NB4 (cell line): ENCODE results near the gene TDRD6.

ENCODE experiments used
- DNase-seq: peaks from one replicate; pipeline ENCODE4 v3.0.0; 2010; ENCODE audit warnings: low read depth
- H3K4me3 ChIP-seq: one replicate; pipeline ENCODE4 v1.5.1; 2011; ENCODE audit warnings: mild to moderate bottlenecking, low read depth, low read length, moderate library complexity
- MAX ChIP-seq: IDR thresholded peaks from 2 replicates; pipeline ENCODE4 v1.6.1; 2011; ENCODE audit warnings: low read depth, low read length
- MYC ChIP-seq: IDR thresholded peaks from 2 replicates; pipeline ENCODE4 v1.6.1; 2011; ENCODE audit warnings: low read depth, low read length
- POLR2A ChIP-seq: IDR thresholded peaks from 2 replicates; pipeline ENCODE4 v1.6.1; 2011; ENCODE audit warnings: mild to moderate bottlenecking; ENCODE audit not compliant: insufficient read length; ENCODE audit errors: extremely low read depth
- TF ChIP-seq, protein P1 (sequence below): IDR thresholded peaks from one replicate; pipeline ENCODE4 v1.5.1; 2012; ENCODE audit warnings: low read depth, low read length

The TDRD6 gene

GRCh38 chr6:46706464-46706863, 18.8 kb downstream of the TDRD6 start:
- H3K4me3 ChIP-seq: no peak overlapping the region
- TF ChIP-seq, protein P1, sequence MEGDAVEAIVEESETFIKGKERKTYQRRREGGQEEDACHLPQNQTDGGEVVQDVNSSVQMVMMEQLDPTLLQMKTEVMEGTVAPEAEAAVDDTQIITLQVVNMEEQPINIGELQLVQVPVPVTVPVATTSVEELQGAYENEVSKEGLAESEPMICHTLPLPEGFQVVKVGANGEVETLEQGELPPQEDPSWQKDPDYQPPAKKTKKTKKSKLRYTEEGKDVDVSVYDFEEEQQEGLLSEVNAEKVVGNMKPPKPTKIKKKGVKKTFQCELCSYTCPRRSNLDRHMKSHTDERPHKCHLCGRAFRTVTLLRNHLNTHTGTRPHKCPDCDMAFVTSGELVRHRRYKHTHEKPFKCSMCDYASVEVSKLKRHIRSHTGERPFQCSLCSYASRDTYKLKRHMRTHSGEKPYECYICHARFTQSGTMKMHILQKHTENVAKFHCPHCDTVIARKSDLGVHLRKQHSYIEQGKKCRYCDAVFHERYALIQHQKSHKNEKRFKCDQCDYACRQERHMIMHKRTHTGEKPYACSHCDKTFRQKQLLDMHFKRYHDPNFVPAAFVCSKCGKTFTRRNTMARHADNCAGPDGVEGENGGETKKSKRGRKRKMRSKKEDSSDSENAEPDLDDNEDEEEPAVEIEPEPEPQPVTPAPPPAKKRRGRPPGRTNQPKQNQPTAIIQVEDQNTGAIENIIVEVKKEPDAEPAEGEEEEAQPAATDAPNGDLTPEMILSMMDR: no peak
- TF ChIP-seq MYC: no peak
- TF ChIP-seq POLR2A: no peak
- TF ChIP-seq MAX: no peak
- DNase-seq: no peak

DNA sequence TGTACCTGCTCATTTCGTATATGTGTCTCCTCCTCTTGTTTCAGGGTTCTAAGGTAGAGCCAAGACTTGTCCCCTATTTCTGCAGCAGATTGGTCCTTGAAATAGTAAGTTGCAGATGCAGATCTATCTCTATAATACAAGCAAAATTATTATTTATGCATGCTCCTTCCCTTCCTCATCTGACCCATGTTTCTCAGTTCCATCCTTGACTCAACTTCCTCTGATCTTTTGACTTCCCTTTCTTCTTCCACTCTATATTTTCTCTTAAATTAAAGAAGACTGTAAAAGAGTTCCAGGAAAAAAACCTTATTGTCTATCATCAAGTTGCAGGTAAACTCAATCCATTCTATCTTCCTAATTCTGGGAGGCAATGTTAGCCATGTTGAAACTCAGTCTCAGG, 23.8 kb downstream of the TDRD6 start:
- no peak overlapping the region for H3K4me3 ChIP-seq
- TF ChIP-seq, protein P1: no peak
- TF ChIP-seq POLR2A (no peak), MYC (no peak), MAX (no peak)
- no peak for DNase-seq

GRCh38 chr6:46715141-46715540, 27.5 kb downstream of the TDRD6 start:
- H3K4me3 ChIP-seq: no peak overlapping the region
- no peak for TF ChIP-seq POLR2A
- no peak for TF ChIP-seq MAX
- no peak for TF ChIP-seq MYC
- TF ChIP-seq, protein P1: no peak
- peak; percentile 6 for DNase-seq

GRCh38 chr6:46719099-46719498, 31.4 kb downstream of the TDRD6 start:
- no peak overlapping the region for H3K4me3 ChIP-seq
- no peak for DNase-seq
- TF ChIP-seq MAX: no peak
- TF ChIP-seq MYC: no peak
- TF ChIP-seq POLR2A: no peak
- TF ChIP-seq, protein P1: no peak

DNA sequence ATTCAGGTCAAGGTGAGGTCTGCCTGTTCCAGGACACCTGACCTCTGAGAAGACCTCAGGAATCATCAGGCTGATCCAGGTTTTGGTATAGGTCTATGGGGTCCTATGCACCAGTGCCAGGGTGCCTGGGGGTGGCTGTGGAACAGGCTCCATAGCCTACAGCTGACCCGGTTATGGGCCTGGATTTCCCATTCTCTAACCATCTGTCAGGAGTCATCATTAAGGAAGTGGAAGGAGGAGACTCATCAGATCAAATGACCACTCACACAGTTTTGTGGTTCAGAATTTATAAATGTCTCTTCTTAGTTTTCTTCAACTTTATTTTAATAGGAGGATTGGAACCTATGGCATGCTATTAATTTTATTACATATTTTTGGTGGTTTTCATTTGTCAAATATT, 32.7 kb downstream of the TDRD6 start:
- no peak for DNase-seq
- no peak for TF ChIP-seq POLR2A
- TF ChIP-seq, protein P1: no peak
- TF ChIP-seq MAX: no peak
- TF ChIP-seq MYC: no peak

GRCh38 chr6:46729787-46730326, 42.2 kb downstream of the TDRD6 start:
- no peak overlapping the region for H3K4me3 ChIP-seq
- TF ChIP-seq POLR2A: no peak
- TF ChIP-seq MAX: no peak
- TF ChIP-seq, protein P1: no peak
- no peak for TF ChIP-seq MYC
- DNase-seq: no peak

More for the DNA sequence above, 32.7 kb downstream of the TDRD6 start:
- H3K4me3 ChIP-seq: no peak overlapping the region
